Vagina (tissue), 2 donors: ENCODE measurements around the gene ZNF474.

ENCODE experiments used
- POLR2A ChIP-seq, 2 donors: fragments of 450-650 bp; IDR thresholded peaks; one replicate each; pipeline ENCODE4 v1.6.1; 2017; ENCODE audit warnings: antibody characterized with exemption in 2 of 2, mild to moderate bottlenecking in 2 of 2, moderate library complexity in 2 of 2
- POLR2AphosphoS5 ChIP-seq, 2 donors: sonication (generic); formaldehyde crosslinking; IDR thresholded peaks; one replicate each; pipeline ENCODE4 v1.9.0; 2017; ENCODE audit warnings: antibody characterized with exemption in 2 of 2, mild to moderate bottlenecking in 2 of 2, low read depth in 1 of 2; ENCODE audit not compliant: insufficient read depth in 1 of 2
- TF ChIP-seq, protein P1 (sequence below), 3 experiments: fragments of 450-650 bp in 2 of 3; fragments of 200-600 bp in 1 of 3; sonication (generic) in 1 of 3; IDR thresholded peaks; one replicate each; pipeline ENCODE4 v1.5.1; 2017 to 2019; ENCODE audit warnings: antibody characterized with exemption in 3 of 3, mild to moderate bottlenecking in 2 of 3, moderate library complexity in 2 of 3

DNA sequence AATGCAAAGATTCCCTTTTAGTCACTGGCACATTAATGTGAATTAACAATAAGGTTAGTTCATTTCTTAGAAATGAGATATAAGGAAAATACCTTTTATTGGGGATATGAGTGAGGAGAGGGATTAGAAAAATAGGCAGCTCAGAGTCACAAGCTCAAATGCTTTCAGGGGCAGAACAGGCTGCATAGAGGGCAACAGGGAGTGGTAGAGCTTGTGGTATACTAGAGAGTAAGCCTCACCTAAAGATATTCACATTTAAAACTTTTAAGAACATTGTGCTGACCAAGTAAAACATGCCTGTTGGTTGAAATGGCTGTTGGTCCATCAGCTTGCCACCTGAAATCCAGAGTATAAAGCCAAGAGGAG is 34.7 kb downstream of the ZNF474 start:
- TF ChIP-seq POLR2A (IDR thresholded peaks at IDR 0.05) (no peak), POLR2AphosphoS5 (IDR thresholded peaks at IDR 0.05; ENCODE audit: insufficient read depth in 1 of 2, low read depth in 1 of 2) (no peak)
- TF ChIP-seq, protein P1, sequence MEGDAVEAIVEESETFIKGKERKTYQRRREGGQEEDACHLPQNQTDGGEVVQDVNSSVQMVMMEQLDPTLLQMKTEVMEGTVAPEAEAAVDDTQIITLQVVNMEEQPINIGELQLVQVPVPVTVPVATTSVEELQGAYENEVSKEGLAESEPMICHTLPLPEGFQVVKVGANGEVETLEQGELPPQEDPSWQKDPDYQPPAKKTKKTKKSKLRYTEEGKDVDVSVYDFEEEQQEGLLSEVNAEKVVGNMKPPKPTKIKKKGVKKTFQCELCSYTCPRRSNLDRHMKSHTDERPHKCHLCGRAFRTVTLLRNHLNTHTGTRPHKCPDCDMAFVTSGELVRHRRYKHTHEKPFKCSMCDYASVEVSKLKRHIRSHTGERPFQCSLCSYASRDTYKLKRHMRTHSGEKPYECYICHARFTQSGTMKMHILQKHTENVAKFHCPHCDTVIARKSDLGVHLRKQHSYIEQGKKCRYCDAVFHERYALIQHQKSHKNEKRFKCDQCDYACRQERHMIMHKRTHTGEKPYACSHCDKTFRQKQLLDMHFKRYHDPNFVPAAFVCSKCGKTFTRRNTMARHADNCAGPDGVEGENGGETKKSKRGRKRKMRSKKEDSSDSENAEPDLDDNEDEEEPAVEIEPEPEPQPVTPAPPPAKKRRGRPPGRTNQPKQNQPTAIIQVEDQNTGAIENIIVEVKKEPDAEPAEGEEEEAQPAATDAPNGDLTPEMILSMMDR (IDR thresholded peaks at IDR 0.05) = no peak
